CD4-positive, alpha-beta T cell (primary cell): ENCODE measurements around the gene TMCC3. TPM values are rescaled to one million over a fixed set of nuclear protein-coding genes. Genes with fewer than 3 reads are reported as not detected.
"Not testable (repeated sequence)": the region's sequence is repeated elsewhere in the genome, so short reads cannot be mapped to it uniquely, and the experiment has no call there.

Experiments
- ATAC-seq: fragments of 200-7000 bp; cut with Tn5 transposase; one replicate; pipeline ENCODE4 v1.10.0; 2022; ENCODE audit warnings: mild to moderate bottlenecking; ENCODE audit not compliant: poor library complexity
- CTCF ChIA-PET: fragments of 350-600 bp; sonication (Branson Sonifier 250); formaldehyde crosslinking; loops from one replicate; lab custom pipeline; 2021; ENCODE audit warnings: antibody characterized with exemption, inconsistent platforms; lab: Charles Lee
- POLR2A ChIA-PET: fragments of 350-600 bp; sonication (Branson Sonifier 250); formaldehyde crosslinking; loops from one replicate; lab custom pipeline; 2021; ENCODE audit warnings: antibody characterized with exemption, inconsistent platforms; lab: Charles Lee
- DNase-seq, 14 experiments: peaks; one replicate each; pipeline ENCODE4 v3.0.0-alpha.2; 2013 to 2020; ENCODE audit warnings: mixed read lengths in 2 of 14
- H3K27ac ChIP-seq, 2 donors: one replicate each; pipeline versions ENCODE4 v1.5.1 to v1.7.0; 2013; ENCODE audit warnings: low read length in 2 of 2, low read depth in 1 of 2, mild to moderate bottlenecking in 1 of 2
- H3K27me3 ChIP-seq, 2 experiments: 1 replicate in 1 of 2; 2 replicates in 1 of 2; pipeline versions ENCODE4 v1.6.1 to v1.7.0; 2013; ENCODE audit warnings: low read length in 2 of 2, control low read depth in 1 of 2, mild to moderate bottlenecking in 1 of 2, moderate library complexity in 1 of 2; ENCODE audit not compliant: insufficient read depth in 2 of 2, control insufficient read depth in 1 of 2
- H3K36me3 ChIP-seq: one replicate; pipeline ENCODE4 v1.6.1; 2013; ENCODE audit warnings: low read length, control low read depth; ENCODE audit not compliant: insufficient read depth
- H3K4me1 ChIP-seq: one replicate; pipeline ENCODE4 v1.6.1; 2013; ENCODE audit warnings: low read length, control low read depth; ENCODE audit not compliant: insufficient read depth
- H3K4me3 ChIP-seq: one replicate; pipeline ENCODE4 v1.5.1; 2013; ENCODE audit warnings: mild to moderate bottlenecking, low read length, moderate library complexity
- H3K9me3 ChIP-seq, 2 experiments: 1 replicate in 1 of 2; 2 replicates in 1 of 2; pipeline versions ENCODE4 v1.6.1 to v1.7.0; 2013; ENCODE audit warnings: low read length in 2 of 2, mild to moderate bottlenecking in 2 of 2, control low read depth in 1 of 2, moderate library complexity in 1 of 2; ENCODE audit not compliant: control insufficient read depth in 1 of 2, insufficient read depth in 1 of 2
- H3K27ac Mint-ChIP-seq: one replicate; pipeline ENCODE4 v1.8.0; 2020; ENCODE audit warnings: mixed read lengths
- H3K27me3 Mint-ChIP-seq: one replicate; pipeline ENCODE4 v1.8.0; 2021; ENCODE audit warnings: mixed read lengths
- H3K36me3 Mint-ChIP-seq: one replicate; pipeline ENCODE4 v1.8.0; 2021; ENCODE audit warnings: low read depth, mixed read lengths
- H3K4me1 Mint-ChIP-seq: one replicate; pipeline ENCODE4 v1.8.0; 2021; ENCODE audit warnings: low read depth, mixed read lengths
- H3K4me3 Mint-ChIP-seq: one replicate; pipeline ENCODE4 v1.8.0; 2020; ENCODE audit warnings: mild to moderate bottlenecking, mixed read lengths
- H3K9me3 Mint-ChIP-seq: one replicate; pipeline ENCODE4 v1.8.0; 2020; ENCODE audit warnings: mixed read lengths
- CTCF ChIP-seq: fragments of 200-600 bp; IDR thresholded peaks from one replicate; pipeline ENCODE4 v1.8.0; 2022; ENCODE audit warnings: antibody characterized with exemption, mild to moderate bottlenecking
- intact Hi-C, 2 experiments: fragments of 100-400 bp; cut with DNase I in 1 of 2; cut with micrococcal nuclease in 1 of 2; formaldehyde crosslinking; loops; one replicate each; pipeline versions ENCODE4 v1.15.1 to v1.9.0; 2023 to 2025; cut with DNase I, micrococcal nuclease
- total RNA-seq, 174 experiments: library from RNA in 2 of 174; stranded (reverse) in 2 of 174; gene quantifications; one replicate each; pipeline ENCODE4 v1.2.3 and lab custom pipeline; 2021 to 2026

Gene TMCC3
- total RNA-seq, 2 experiments from 2014 or later: 0.78 to 1.3 TPM

GRCh38 chr12:94595152-94595551 lies 55.2 kb downstream of the TMCC3 start:
- H3K4me1 Mint-ChIP-seq: no peaks in the 10 kb centered on the region
- intact Hi-C loops: no loop called here
- Histone ChIP-seq H3K36me3 (no peaks in the 10 kb centered on the region), H3K27me3 (peaks cover 0 to 5% of the 10 kb centered on the region in 2 experiments), H3K4me1 (no peaks in the 10 kb centered on the region), H3K9me3 (no peaks in the 10 kb centered on the region), H3K4me3 (no peak overlapping the region), H3K27ac (no peak overlapping the region)
- no peak overlapping the region for H3K27ac Mint-ChIP-seq
- H3K27me3 Mint-ChIP-seq: no peaks in the 10 kb centered on the region
- no peaks in the 10 kb centered on the region for H3K36me3 Mint-ChIP-seq
- ChIA-PET CTCF (no interaction called here), POLR2A (no interaction called here)
- H3K9me3 Mint-ChIP-seq: no peaks in the 10 kb centered on the region
- no peak overlapping the region for H3K4me3 Mint-ChIP-seq
- TF ChIP-seq CTCF: no peak
- ATAC-seq: no peak
- DNase-seq: no peak

DNA sequence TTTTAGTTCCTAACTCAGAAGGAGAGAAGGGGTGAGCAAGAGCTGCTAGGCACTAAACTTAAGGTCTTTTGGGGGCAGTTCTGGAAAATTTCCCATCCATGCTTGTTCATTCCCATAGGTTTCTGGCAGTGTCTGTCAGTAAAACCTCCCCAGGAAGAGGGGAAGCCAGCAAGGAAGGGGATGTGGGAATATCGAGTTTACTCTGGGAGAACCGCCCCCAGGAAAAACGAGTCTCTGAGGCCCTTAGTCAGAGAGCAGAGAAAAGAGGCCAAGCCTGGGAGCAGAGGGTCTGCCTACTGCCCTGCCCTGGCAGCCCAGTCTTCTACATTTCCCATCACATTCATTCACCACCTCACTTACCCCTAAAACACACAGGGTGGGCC lies 55.9 kb downstream of the TMCC3 start:
- Mint-ChIP-seq H3K9me3 (no peaks in the 10 kb centered on the region), H3K36me3 (no peaks in the 10 kb centered on the region), H3K27me3 (no peaks in the 10 kb centered on the region), H3K4me1 (no peaks in the 10 kb centered on the region), H3K4me3 (no peak overlapping the region), H3K27ac (no peak overlapping the region)
- no peak for DNase-seq
- no peaks in the 10 kb centered on the region for H3K36me3 ChIP-seq
- H3K27me3 ChIP-seq: no peaks in the 10 kb centered on the region
- intact Hi-C loops: no loop called here
- H3K4me1 ChIP-seq: no peaks in the 10 kb centered on the region
- no peak overlapping the region for H3K4me3 ChIP-seq
- no peak for TF ChIP-seq CTCF
- no peaks in the 10 kb centered on the region for H3K9me3 ChIP-seq
- no peak overlapping the region for H3K27ac ChIP-seq
- no peak for ATAC-seq
- ChIA-PET CTCF (no interaction called here), POLR2A (no interaction called here)

DNA sequence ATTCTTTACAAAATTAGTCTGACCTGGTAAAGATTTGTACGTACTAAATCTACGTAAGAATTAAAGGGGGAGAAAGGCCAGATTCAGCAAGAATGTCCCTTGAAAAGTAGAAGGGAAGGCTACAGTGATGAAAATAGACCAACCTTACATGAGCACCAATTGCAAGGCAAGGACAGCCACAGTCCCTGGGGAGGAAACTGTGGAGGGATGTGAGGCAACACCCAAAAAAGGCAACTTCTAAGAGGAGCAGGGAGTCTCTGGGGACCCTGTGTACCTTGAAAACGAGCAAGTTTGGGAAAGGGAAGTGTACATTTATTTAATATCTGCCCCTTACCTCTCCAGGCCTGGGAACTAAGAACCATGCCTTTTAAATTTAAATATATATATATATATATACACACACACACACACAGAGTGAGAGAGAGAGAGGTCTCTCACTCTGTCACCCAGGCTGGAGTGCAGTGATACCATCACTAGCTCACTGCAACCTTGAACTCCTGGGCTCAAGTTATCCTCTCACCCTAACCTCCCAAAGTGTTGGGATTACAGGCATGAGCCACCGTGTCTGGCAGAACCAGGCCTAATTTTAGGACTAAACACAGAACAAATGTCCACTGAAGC lies 56.4 kb downstream of the TMCC3 start:
- H3K4me3 Mint-ChIP-seq: no peak overlapping the region
- Histone ChIP-seq H3K4me1 (no peaks in the 10 kb centered on the region), H3K36me3 (no peaks in the 10 kb centered on the region), H3K4me3 (no peak overlapping the region), H3K9me3 (no peaks in the 10 kb centered on the region), H3K27me3 (no peaks in the 10 kb centered on the region), H3K27ac (no peak overlapping the region)
- intact Hi-C loops: no loop called here
- H3K27ac Mint-ChIP-seq: no peak overlapping the region
- DNase-seq (no peak), ATAC-seq (no peak)
- no peaks in the 10 kb centered on the region for H3K4me1 Mint-ChIP-seq
- POLR2A ChIA-PET: no interaction called here
- no peaks in the 10 kb centered on the region for H3K36me3 Mint-ChIP-seq
- CTCF ChIA-PET: no interaction called here
- no peaks in the 10 kb centered on the region for H3K9me3 Mint-ChIP-seq
- no peaks in the 10 kb centered on the region for H3K27me3 Mint-ChIP-seq
- TF ChIP-seq CTCF: no peak

DNA sequence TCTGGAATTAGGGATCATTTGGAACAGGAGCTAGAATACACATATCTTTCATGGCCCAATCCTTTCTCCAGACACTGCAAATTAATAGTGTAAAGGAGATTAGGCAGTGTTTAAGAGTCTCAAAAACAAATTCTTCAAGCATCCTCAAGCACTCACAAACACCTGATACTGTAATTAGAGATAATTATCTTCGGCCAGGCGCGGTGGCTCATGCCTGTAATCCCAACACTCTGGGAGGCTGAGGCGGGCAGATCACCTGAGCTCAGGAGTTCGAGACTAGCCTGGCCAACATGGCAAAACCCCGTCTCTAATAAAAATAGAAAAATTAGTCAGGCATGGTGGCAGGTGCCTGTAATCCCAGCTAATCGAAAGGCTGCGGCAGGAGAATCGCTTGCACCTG lies 57.6 kb downstream of the TMCC3 start:
- H3K27ac ChIP-seq, H3K36me3 ChIP-seq, H3K9me3 ChIP-seq, H3K27me3 Mint-ChIP-seq, ATAC-seq, H3K4me3 ChIP-seq, H3K27me3 ChIP-seq, DNase-seq, H3K4me3 Mint-ChIP-seq, H3K36me3 Mint-ChIP-seq, H3K4me1 Mint-ChIP-seq, H3K27ac Mint-ChIP-seq, H3K9me3 Mint-ChIP-seq, H3K4me1 ChIP-seq, CTCF ChIA-PET, POLR2A ChIA-PET, intact Hi-C loops: not testable (repeated sequence)
